ENCODE results near the gene UCHL5.
"Not testable (repeated sequence)": the region's sequence is repeated elsewhere in the genome, so short reads cannot be mapped to it uniquely, and the experiment has no call there.

Gene UCHL5

DNA sequence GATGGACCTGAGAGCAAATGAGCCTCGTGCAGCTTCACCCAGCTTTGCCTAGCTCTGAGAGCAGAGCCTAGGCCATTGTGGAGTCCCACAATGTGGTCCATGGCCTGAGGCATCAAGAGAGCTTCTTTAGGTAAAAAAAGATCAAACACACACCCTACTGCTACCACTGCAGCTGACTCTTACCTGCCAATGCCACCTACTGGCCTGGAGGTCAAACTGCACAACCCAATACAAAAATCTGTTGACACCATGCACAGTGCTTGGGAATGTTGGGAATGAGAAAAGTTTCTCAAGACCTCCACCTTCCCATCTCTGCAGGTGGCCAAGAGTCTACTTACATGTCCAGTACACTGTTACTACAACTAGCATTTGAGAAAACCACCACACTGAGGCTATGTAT lies 60.6 kb downstream of the UCHL5 start:
- no peaks in the 10 kb centered on the region for H3K36me3 ChIP-seq (ENCODE audit: control insufficient read depth, insufficient read depth, low read length)

GRCh38 chr1:192994141-192994540 lies 65.0 kb downstream of the UCHL5 start:
- Histone ChIP-seq H2AFZ (no peak overlapping the region), H3K4me3 (ENCODE audit: low read depth, low read length) (no peak overlapping the region), H3K27me3 (ENCODE audit: control insufficient read depth, insufficient read depth, low read length) (no peaks in the 10 kb centered on the region), H3K9ac (no peak overlapping the region), H3K27ac (no peak overlapping the region), H3K4me1 (no peaks in the 10 kb centered on the region), H3K9me3 (ENCODE audit: control insufficient read depth, low read length) (no peaks in the 10 kb centered on the region), H3K36me3 (ENCODE audit: control insufficient read depth, insufficient read depth, low read length) (no peaks in the 10 kb centered on the region), H3K4me2 (ENCODE audit: low read length) (no peak overlapping the region), H3K79me2 (no peaks in the 10 kb centered on the region)
- TF ChIP-seq, protein P1, sequence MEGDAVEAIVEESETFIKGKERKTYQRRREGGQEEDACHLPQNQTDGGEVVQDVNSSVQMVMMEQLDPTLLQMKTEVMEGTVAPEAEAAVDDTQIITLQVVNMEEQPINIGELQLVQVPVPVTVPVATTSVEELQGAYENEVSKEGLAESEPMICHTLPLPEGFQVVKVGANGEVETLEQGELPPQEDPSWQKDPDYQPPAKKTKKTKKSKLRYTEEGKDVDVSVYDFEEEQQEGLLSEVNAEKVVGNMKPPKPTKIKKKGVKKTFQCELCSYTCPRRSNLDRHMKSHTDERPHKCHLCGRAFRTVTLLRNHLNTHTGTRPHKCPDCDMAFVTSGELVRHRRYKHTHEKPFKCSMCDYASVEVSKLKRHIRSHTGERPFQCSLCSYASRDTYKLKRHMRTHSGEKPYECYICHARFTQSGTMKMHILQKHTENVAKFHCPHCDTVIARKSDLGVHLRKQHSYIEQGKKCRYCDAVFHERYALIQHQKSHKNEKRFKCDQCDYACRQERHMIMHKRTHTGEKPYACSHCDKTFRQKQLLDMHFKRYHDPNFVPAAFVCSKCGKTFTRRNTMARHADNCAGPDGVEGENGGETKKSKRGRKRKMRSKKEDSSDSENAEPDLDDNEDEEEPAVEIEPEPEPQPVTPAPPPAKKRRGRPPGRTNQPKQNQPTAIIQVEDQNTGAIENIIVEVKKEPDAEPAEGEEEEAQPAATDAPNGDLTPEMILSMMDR (IDR thresholded peaks at IDR 0.05), result no peak

More for the DNA sequence above, 60.6 kb downstream of the UCHL5 start:
- Histone ChIP-seq H3K4me3 (ENCODE audit: low read depth, low read length) (no peak overlapping the region), H3K9ac (no peak overlapping the region), H3K27ac (no peak overlapping the region), H3K4me2 (ENCODE audit: low read length) (no peak overlapping the region), H3K79me2 (no peaks in the 10 kb centered on the region), H3K4me1 (no peaks in the 10 kb centered on the region), H3K9me3 (ENCODE audit: control insufficient read depth, low read length) (no peaks in the 10 kb centered on the region), H2AFZ (no peak overlapping the region), H3K27me3 (ENCODE audit: control insufficient read depth, insufficient read depth, low read length) (no peaks in the 10 kb centered on the region)
- TF ChIP-seq, protein P1 (IDR thresholded peaks at IDR 0.05), result no peak

DNA sequence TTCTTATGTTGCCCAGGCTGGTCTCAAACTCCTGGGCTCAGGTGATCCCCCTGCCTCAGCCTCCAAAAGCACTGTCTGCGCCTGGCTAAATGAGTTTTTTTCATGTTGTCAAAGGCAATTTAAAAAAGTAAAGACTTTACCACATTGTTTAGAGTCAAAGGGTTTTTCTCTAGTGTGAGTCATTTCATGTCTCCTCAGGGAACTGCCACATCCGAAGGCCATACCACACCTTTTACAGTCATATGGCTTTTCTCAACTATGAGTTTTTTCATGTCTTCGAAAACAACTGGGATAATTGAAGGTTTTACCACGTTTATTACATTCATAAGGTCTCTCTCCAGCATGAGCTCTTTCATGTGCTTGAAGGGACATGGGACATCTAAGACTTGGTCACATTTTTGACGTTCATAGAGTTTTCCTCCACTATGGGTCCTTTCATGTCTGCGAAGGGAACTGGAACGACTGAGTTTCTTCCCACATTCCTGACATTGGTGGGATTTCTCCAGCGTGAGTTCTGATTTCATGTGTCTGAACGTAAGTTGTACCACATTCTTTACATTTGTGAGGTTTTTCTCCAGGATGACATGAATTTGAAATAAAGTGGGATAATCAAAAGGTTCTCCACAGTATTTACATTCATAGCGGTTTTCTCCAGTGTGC lies 65.6 kb downstream of the UCHL5 start:
- H3K4me2 ChIP-seq (ENCODE audit: low read length), result no peak overlapping the region
- TF ChIP-seq, protein P1 (IDR thresholded peaks at IDR 0.05), result no peak
- H3K27ac ChIP-seq, result no peak overlapping the region
- H3K36me3 ChIP-seq (ENCODE audit: control insufficient read depth, insufficient read depth, low read length), result no peaks in the 10 kb centered on the region
- H3K79me2 ChIP-seq, result no peaks in the 10 kb centered on the region
- H3K27me3 ChIP-seq (ENCODE audit: control insufficient read depth, insufficient read depth, low read length), result no peaks in the 10 kb centered on the region
- no peak overlapping the region for H3K4me3 ChIP-seq (ENCODE audit: low read depth, low read length)
- no peak overlapping the region for H3K9ac ChIP-seq
- H3K9me3 ChIP-seq (ENCODE audit: control insufficient read depth, low read length), result no peaks in the 10 kb centered on the region
- H2AFZ ChIP-seq, result no peak overlapping the region
- no peaks in the 10 kb centered on the region for H3K4me1 ChIP-seq

GRCh38 chr1:192986748-192987334 lies 72.3 kb downstream of the UCHL5 start:
- not testable (repeated sequence) for H3K4me3 ChIP-seq (ENCODE audit: low read depth, low read length); H3K27me3 ChIP-seq (ENCODE audit: control insufficient read depth, insufficient read depth, low read length); H3K4me2 ChIP-seq (ENCODE audit: low read length); H3K9me3 ChIP-seq (ENCODE audit: control insufficient read depth, low read length); H3K4me1 ChIP-seq; H2AFZ ChIP-seq; H3K9ac ChIP-seq; H3K27ac ChIP-seq; H3K36me3 ChIP-seq (ENCODE audit: control insufficient read depth, insufficient read depth, low read length); H3K79me2 ChIP-seq

DNA sequence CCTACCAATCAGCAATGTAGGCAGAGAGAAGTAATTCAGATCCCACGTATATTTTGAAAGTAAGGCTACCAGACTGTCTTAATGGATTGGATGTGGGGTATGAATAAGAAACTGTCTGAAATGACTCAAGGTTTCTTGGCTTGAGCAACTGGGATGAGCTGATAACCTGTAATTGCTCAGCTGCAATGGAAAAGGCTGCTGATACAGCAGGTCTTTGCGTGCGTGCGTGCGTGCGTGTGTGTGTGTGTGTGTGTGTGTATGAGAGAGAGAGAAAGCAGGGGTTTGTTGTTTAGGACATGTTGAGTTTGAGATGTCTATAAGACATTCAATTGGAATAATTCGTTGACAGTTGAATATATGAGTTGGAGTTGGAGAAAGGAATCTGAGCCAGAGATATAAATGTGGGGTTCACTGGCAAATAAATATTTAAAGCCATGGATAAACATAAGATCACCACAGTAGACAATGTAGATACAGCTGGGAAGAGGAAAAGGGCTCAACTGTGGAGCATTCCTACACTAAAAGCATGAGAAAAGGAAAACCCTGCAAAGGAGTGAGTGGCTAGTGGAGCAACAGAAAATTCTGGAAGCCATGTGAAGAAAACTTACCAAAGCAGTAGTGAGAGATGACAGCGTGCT lies 72.9 kb downstream of the UCHL5 start:
- Histone ChIP-seq H3K79me2 (no peaks in the 10 kb centered on the region), H3K9ac (no peak overlapping the region), H3K4me3 (ENCODE audit: low read depth, low read length) (no peak overlapping the region), H3K4me1 (no peaks in the 10 kb centered on the region), H3K4me2 (ENCODE audit: low read length) (no peak overlapping the region), H3K36me3 (ENCODE audit: control insufficient read depth, insufficient read depth, low read length) (no peaks in the 10 kb centered on the region), H2AFZ (no peak overlapping the region), H3K9me3 (ENCODE audit: control insufficient read depth, low read length) (no peaks in the 10 kb centered on the region), H3K27ac (no peak overlapping the region), H3K27me3 (ENCODE audit: control insufficient read depth, insufficient read depth, low read length) (no peaks in the 10 kb centered on the region)
- TF ChIP-seq, protein P1 (IDR thresholded peaks at IDR 0.05), result no peak
